Neural cell (in vitro differentiated cells): Measurements from ENCODE around the gene SUPT3H. TPM values are rescaled to one million over a fixed set of nuclear protein-coding genes. Genes with fewer than 3 reads are reported as not detected.

Experiments
- H2AFZ ChIP-seq: fragments of 200-600, 300-800 bp; sonication (generic), shearing (Covaris generic); 2 replicates; pipeline ENCODE4 v1.6.0; 2014; ENCODE audit warnings: low read depth, mild to moderate bottlenecking, antibody characterized with exemption, low read length, moderate library complexity
- H3F3A ChIP-seq: fragments of 200-600 bp; shearing (Covaris generic); 2 replicates; pipeline ENCODE4 v1.6.1; 2016; ENCODE audit warnings: mild to moderate bottlenecking, moderate library complexity, mixed read lengths, antibody characterized with exemption, low read length; ENCODE audit not compliant: insufficient read depth, poor library complexity, severe bottlenecking
- H3K27ac ChIP-seq: fragments of 200-600, 300-800 bp; sonication (generic), shearing (Covaris generic); 2 replicates; pipeline ENCODE4 v1.5.1; 2014; ENCODE audit warnings: mild to moderate bottlenecking, low read length, moderate library complexity
- H3K27me3 ChIP-seq: fragments of 300-800, 200-600 bp; sonication (generic), shearing (Covaris generic); 2 replicates; pipeline ENCODE4 v1.6.0; 2014; ENCODE audit warnings: mild to moderate bottlenecking, low read depth, low read length, moderate library complexity; ENCODE audit not compliant: insufficient read depth
- H3K36me3 ChIP-seq: fragments of 300-800, 200-600 bp; sonication (generic), shearing (Covaris generic); 2 replicates; pipeline ENCODE4 v1.5.1; 2014; ENCODE audit warnings: mild to moderate bottlenecking, antibody characterized with exemption, low read length, moderate library complexity; ENCODE audit not compliant: insufficient read depth
- H3K4me2 ChIP-seq: fragments of 300-800, 200-600 bp; sonication (generic), shearing (Covaris generic); 2 replicates; pipeline ENCODE4 v1.6.0; 2014; ENCODE audit warnings: mild to moderate bottlenecking, low read length
- H3K4me3 ChIP-seq: fragments of 300-800, 200-600 bp; sonication (generic), shearing (Covaris generic); 2 replicates; pipeline ENCODE4 v1.5.1; 2014; ENCODE audit warnings: mild to moderate bottlenecking, low read length, moderate library complexity
- H3K79me2 ChIP-seq: fragments of 200-600 bp; shearing (Covaris generic); replicated peaks from 2 replicates; pipeline ENCODE4 v1.6.0; 2014; ENCODE audit warnings: mild to moderate bottlenecking, low read length, moderate library complexity; ENCODE audit not compliant: insufficient read depth
- H3K9ac ChIP-seq: fragments of 300-800, 200-600 bp; sonication (generic), shearing (Covaris generic); 2 replicates; pipeline ENCODE4 v1.6.1; 2016; ENCODE audit warnings: mild to moderate bottlenecking, low read length, mixed read lengths
- H3K9me2 ChIP-seq: fragments of 200-600 bp; shearing (Covaris generic); 2 replicates; pipeline ENCODE4 v1.6.1; 2016; ENCODE audit warnings: mild to moderate bottlenecking, low read length, mixed read lengths; ENCODE audit not compliant: insufficient read depth
- H3K9me3 ChIP-seq: fragments of 200-600, 300-800 bp; sonication (generic), shearing (Covaris generic); 2 replicates; pipeline ENCODE4 v1.6.1; 2016; ENCODE audit warnings: mild to moderate bottlenecking, mixed run types, low read length, moderate library complexity, mixed read lengths
- H4K20me1 ChIP-seq: fragments of 200-600 bp; shearing (Covaris generic); 2 replicates; pipeline ENCODE4 v1.6.1; 2016; ENCODE audit warnings: mild to moderate bottlenecking, mixed run types; ENCODE audit not compliant: insufficient read depth
- EP300 ChIP-seq: fragments of 450-650 bp; conservative IDR thresholded peaks from 2 replicates; pipeline ENCODE4 v1.6.1; 2014; ENCODE audit warnings: antibody characterized with exemption, mild to moderate bottlenecking, moderate library complexity; ENCODE audit not compliant: poor library complexity, severe bottlenecking
- EZH2 ChIP-seq: fragments of 200-600, 300-800 bp; shearing (Covaris generic), sonication (generic); IDR thresholded peaks from 2 replicates; pipeline ENCODE4 v1.6.1; 2014; ENCODE audit warnings: antibody characterized with exemption, low read length, borderline replicate concordance, mild to moderate bottlenecking; ENCODE audit not compliant: insufficient read depth, poor library complexity, severe bottlenecking
- MXI1 ChIP-seq: fragments of 450-650 bp; conservative IDR thresholded peaks from 2 replicates; pipeline ENCODE4 v1.6.1; 2014; ENCODE audit warnings: antibody characterized with exemption, mild to moderate bottlenecking; ENCODE audit not compliant: poor library complexity, severe bottlenecking
- POLR2AphosphoS5 ChIP-seq: IDR thresholded peaks from 2 replicates; pipeline ENCODE4 v1.6.1; 2012
- SMC3 ChIP-seq: fragments of 450-650 bp; conservative IDR thresholded peaks from 2 replicates; pipeline ENCODE4 v1.6.1; 2014; ENCODE audit warnings: antibody characterized with exemption, mild to moderate bottlenecking, moderate library complexity; ENCODE audit not compliant: poor library complexity
- TAF1 ChIP-seq: IDR thresholded peaks from 2 replicates; pipeline ENCODE4 v1.6.1; 2012; ENCODE audit warnings: low read depth
- polyA plus RNA-seq: library from polyadenylated mRNA; depleted of rRNA; stranded (reverse); fragments of >200 nt; gene quantifications from 2 replicates; pipeline ENCODE4 v1.2.3, GENCODE V29; 2014
- TF ChIP-seq, protein P1 (sequence below): IDR thresholded peaks from 2 replicates; pipeline ENCODE4 v1.6.1; 2012; ENCODE audit warnings: borderline replicate concordance
- TF ChIP-seq, protein P2 (sequence below): fragments of 450-650 bp; IDR thresholded peaks from 2 replicates; pipeline ENCODE4 v1.5.1; 2014; ENCODE audit warnings: antibody characterized with exemption, mild to moderate bottlenecking, moderate library complexity; ENCODE audit not compliant: poor library complexity, severe bottlenecking

Gene SUPT3H
- polyA plus RNA-seq, 1 donor from 2014 or later = 6.8 TPM

DNA sequence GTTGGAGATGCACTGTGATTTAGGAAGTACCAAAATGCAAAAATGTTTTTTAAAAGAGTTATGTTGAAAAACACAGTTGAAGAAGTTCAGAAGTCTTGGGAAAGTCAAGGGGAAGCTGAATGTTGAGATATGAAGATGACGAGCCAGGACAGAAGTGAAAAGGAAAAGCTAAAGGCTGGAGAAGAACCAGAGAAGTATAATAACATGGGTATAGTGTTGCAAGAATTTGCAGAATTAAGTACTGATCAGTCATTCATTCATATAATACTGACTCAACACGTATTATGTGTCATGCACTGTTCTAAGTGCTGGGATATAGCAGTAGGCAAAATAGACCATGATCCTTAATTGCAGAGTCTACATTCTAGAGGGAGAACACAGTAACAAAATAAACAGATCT, 557.4 kb downstream of the SUPT3H start (continued):
- TF ChIP-seq, protein P1, sequence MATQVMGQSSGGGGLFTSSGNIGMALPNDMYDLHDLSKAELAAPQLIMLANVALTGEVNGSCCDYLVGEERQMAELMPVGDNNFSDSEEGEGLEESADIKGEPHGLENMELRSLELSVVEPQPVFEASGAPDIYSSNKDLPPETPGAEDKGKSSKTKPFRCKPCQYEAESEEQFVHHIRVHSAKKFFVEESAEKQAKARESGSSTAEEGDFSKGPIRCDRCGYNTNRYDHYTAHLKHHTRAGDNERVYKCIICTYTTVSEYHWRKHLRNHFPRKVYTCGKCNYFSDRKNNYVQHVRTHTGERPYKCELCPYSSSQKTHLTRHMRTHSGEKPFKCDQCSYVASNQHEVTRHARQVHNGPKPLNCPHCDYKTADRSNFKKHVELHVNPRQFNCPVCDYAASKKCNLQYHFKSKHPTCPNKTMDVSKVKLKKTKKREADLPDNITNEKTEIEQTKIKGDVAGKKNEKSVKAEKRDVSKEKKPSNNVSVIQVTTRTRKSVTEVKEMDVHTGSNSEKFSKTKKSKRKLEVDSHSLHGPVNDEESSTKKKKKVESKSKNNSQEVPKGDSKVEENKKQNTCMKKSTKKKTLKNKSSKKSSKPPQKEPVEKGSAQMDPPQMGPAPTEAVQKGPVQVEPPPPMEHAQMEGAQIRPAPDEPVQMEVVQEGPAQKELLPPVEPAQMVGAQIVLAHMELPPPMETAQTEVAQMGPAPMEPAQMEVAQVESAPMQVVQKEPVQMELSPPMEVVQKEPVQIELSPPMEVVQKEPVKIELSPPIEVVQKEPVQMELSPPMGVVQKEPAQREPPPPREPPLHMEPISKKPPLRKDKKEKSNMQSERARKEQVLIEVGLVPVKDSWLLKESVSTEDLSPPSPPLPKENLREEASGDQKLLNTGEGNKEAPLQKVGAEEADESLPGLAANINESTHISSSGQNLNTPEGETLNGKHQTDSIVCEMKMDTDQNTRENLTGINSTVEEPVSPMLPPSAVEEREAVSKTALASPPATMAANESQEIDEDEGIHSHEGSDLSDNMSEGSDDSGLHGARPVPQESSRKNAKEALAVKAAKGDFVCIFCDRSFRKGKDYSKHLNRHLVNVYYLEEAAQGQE = no peak
- no peak for TF ChIP-seq MXI1

DNA sequence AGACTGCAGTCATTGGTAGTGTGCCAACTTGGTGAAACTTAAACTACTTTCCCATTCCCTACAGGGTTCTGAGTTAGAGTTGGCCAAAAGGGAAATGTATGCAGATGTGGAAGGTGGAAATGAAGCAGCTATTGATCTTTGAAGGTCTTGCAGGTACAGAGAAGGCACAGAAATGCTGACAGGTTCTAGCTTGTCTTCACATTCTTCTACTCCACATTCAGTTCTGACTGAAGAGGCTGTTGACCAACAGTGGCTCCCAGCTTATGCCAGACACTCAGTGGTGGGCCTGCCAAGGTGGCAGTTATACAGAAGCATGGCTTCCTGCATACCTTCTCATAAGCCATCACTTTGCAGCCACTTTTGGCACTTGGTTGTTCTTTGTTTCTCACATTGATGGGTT, 566.3 kb downstream of the SUPT3H start:
- H3K36me3 ChIP-seq = no peaks in the 10 kb centered on the region
- H3F3A ChIP-seq = no peaks in the 10 kb centered on the region
- H3K4me2 ChIP-seq = no peak overlapping the region
- H3K27ac ChIP-seq = no peak overlapping the region
- TF ChIP-seq EP300 = no peak
- TF ChIP-seq, protein P1 = no peak
- no peak for TF ChIP-seq MXI1
- no peak for TF ChIP-seq POLR2AphosphoS5
- TF ChIP-seq TAF1 = no peak
- TF ChIP-seq EZH2 = no peak
- TF ChIP-seq, protein P2, sequence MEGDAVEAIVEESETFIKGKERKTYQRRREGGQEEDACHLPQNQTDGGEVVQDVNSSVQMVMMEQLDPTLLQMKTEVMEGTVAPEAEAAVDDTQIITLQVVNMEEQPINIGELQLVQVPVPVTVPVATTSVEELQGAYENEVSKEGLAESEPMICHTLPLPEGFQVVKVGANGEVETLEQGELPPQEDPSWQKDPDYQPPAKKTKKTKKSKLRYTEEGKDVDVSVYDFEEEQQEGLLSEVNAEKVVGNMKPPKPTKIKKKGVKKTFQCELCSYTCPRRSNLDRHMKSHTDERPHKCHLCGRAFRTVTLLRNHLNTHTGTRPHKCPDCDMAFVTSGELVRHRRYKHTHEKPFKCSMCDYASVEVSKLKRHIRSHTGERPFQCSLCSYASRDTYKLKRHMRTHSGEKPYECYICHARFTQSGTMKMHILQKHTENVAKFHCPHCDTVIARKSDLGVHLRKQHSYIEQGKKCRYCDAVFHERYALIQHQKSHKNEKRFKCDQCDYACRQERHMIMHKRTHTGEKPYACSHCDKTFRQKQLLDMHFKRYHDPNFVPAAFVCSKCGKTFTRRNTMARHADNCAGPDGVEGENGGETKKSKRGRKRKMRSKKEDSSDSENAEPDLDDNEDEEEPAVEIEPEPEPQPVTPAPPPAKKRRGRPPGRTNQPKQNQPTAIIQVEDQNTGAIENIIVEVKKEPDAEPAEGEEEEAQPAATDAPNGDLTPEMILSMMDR = no peak
- no peak for TF ChIP-seq SMC3
- H3K9me2 ChIP-seq = no peaks in the 10 kb centered on the region
- no peak overlapping the region for H3K4me3 ChIP-seq
- H2AFZ ChIP-seq = no peak overlapping the region
- H3K27me3 ChIP-seq = no peaks in the 10 kb centered on the region
- no peak overlapping the region for H3K9ac ChIP-seq
- H4K20me1 ChIP-seq = no peaks in the 10 kb centered on the region
- H3K9me3 ChIP-seq = no peaks in the 10 kb centered on the region
- no peaks in the 10 kb centered on the region for H3K79me2 ChIP-seq

DNA sequence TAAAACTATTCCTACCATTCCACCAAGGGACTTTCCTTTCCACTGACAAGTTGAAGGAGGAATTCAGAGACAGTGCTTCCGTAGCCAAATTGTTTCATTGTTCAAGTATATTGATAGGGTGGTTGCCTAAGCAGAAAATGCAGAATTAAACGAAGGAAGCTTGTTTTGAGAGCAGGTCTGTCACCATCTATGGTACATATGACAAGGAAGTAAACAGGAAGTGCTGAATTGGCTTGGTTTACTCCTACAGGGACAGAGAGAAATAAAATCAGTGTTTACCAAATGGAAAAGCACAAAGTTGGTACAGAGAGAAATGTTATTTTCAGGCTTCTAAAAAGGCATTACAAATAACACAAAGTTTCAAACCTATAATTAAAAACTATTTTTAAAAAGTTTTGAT, 568.5 kb downstream of the SUPT3H start:
- Histone ChIP-seq H3K36me3 (no peaks in the 10 kb centered on the region), H3K9ac (no peak overlapping the region), H3F3A (no peaks in the 10 kb centered on the region), H3K9me3 (no peaks in the 10 kb centered on the region), H3K9me2 (no peaks in the 10 kb centered on the region), H2AFZ (no peak overlapping the region), H3K27me3 (no peaks in the 10 kb centered on the region), H4K20me1 (no peaks in the 10 kb centered on the region), H3K79me2 (no peaks in the 10 kb centered on the region), H3K4me2 (no peak overlapping the region), H3K27ac (no peak overlapping the region), H3K4me3 (no peak overlapping the region)
- TF ChIP-seq SMC3 (no peak), POLR2AphosphoS5 (no peak), MXI1 (no peak)
